Keratinocyte (primary cell): ENCODE measurements around the gene CATSPERE. TPM values are rescaled to one million over a fixed set of nuclear protein-coding genes. Genes with fewer than 3 reads are reported as not detected.

Source experiments
- DNase-seq: peaks from one replicate; pipeline ENCODE4 v3.0.0-alpha.2; 2011; ENCODE audit warnings: low read depth, missing footprints, low spot score
- FAIRE-seq: peaks from 2 replicates; lab custom pipeline; 2011; peaks lifted over from hg19 to GRCh38; lab: Jason Lieb, UNC
- H2AFZ ChIP-seq: 2 replicates; pipeline ENCODE4 v1.6.0; 2012; ENCODE audit warnings: low read length, control low read depth, inconsistent platforms; ENCODE audit not compliant: control insufficient read depth
- H3K27ac ChIP-seq: 2 replicates; pipeline ENCODE4 v1.5.1; 2011; ENCODE audit warnings: low read length; ENCODE audit not compliant: control insufficient read depth, insufficient read depth
- H3K27me3 ChIP-seq: 3 replicates; pipeline ENCODE4 v1.6.0; 2011; ENCODE audit warnings: low read length; ENCODE audit not compliant: control insufficient read depth, insufficient read depth; ENCODE audit errors: extremely low read depth
- H3K36me3 ChIP-seq, 2 experiments: 2 replicates in 1 of 2; 3 replicates in 1 of 2; pipeline ENCODE4 v1.5.1; 2011; ENCODE audit warnings: low read length in 2 of 2, mild to moderate bottlenecking in 1 of 2; ENCODE audit not compliant: control insufficient read depth in 2 of 2, insufficient read depth in 2 of 2; ENCODE audit errors: extremely low read depth in 1 of 2
- H3K4me1 ChIP-seq: 3 replicates; pipeline ENCODE4 v1.5.1; 2011; ENCODE audit warnings: low read length; ENCODE audit not compliant: control insufficient read depth, insufficient read depth; ENCODE audit errors: extremely low read depth
- H3K4me2 ChIP-seq: 3 replicates; pipeline ENCODE4 v1.6.0; 2011; ENCODE audit warnings: low read depth, low read length; ENCODE audit not compliant: control insufficient read depth, insufficient read depth; ENCODE audit errors: extremely low read depth
- H3K4me3 ChIP-seq, 3 experiments: fragments of 200-600 bp in 1 of 3; sonication (generic) in 1 of 3; 2 replicates in 2 of 3; 3 replicates in 1 of 3; pipeline ENCODE4 v1.5.1; 2011 to 2016; ENCODE audit warnings: low read length in 3 of 3, mild to moderate bottlenecking in 3 of 3, control low read depth in 2 of 3, inconsistent platforms in 1 of 3, low read depth in 1 of 3, mixed read lengths in 1 of 3, mixed run types in 1 of 3, moderate library complexity in 1 of 3; ENCODE audit not compliant: control insufficient read depth in 2 of 3, insufficient read depth in 2 of 3; ENCODE audit errors: extremely low read depth in 1 of 3
- H3K79me2 ChIP-seq: 2 replicates; pipeline ENCODE4 v1.6.0; 2012; ENCODE audit warnings: low read length; ENCODE audit not compliant: control insufficient read depth, insufficient read depth
- H3K9ac ChIP-seq: 3 replicates; pipeline ENCODE4 v1.6.0; 2011; ENCODE audit warnings: low read length; ENCODE audit not compliant: control insufficient read depth, insufficient read depth; ENCODE audit errors: extremely low read depth
- H3K9me1 ChIP-seq: 3 replicates; pipeline ENCODE4 v1.6.0; 2011; ENCODE audit warnings: low read length; ENCODE audit not compliant: control insufficient read depth, insufficient read depth; ENCODE audit errors: extremely low read depth
- H3K9me3 ChIP-seq: 2 replicates; pipeline ENCODE4 v1.5.1; 2012; ENCODE audit warnings: low read depth, low read length; ENCODE audit not compliant: control insufficient read depth
- H4K20me1 ChIP-seq: 3 replicates; pipeline ENCODE4 v1.6.0; 2011; ENCODE audit warnings: low read length; ENCODE audit not compliant: control insufficient read depth, insufficient read depth; ENCODE audit errors: extremely low read depth
- CTCF ChIP-seq, 3 experiments: IDR thresholded peaks in 1 of 3; conservative IDR thresholded peaks in 1 of 3; optimal IDR thresholded peaks in 1 of 3; 2 replicates in 2 of 3; 3 replicates in 1 of 3; pipeline versions ENCODE3 to v1.5.1; 2011; ENCODE audit warnings: low read length in 3 of 3, mild to moderate bottlenecking in 3 of 3, moderate library complexity in 2 of 3, control low read depth in 1 of 3, inconsistent platforms in 1 of 3; ENCODE audit not compliant: insufficient read depth in 2 of 3; ENCODE audit errors: extremely low read depth in 1 of 3
- EZH2 ChIP-seq: IDR thresholded peaks from one replicate; pipeline ENCODE4 v1.6.1; 2012; ENCODE audit warnings: inconsistent platforms, mild to moderate bottlenecking, low read length, moderate library complexity
- dilution Hi-C: fragments of 300-500 bp; cut with MboI; formaldehyde crosslinking; loops from one replicate; pipeline ENCODE4 v1.7.0; 2020; ENCODE audit warnings: low sequenced_read_pairs; ENCODE audit not compliant: extremely low pct_ligation_motif_present
- polyA plus RNA-seq, 5 experiments: library from polyadenylated mRNA; depleted of rRNA in 3 of 5; stranded (reverse) in 3 of 5; stranded (forward) in 1 of 5; unstranded in 1 of 5; fragments of >200 nt; gene quantifications; 1 replicate in 1 of 5; 2 replicates in 3 of 5; 3 replicates in 1 of 5; pipeline versions ENCODE4 v1.2.1 to v1.2.3, GENCODE V29; 2011 to 2012; ENCODE audit warnings: missing spikeins in 2 of 5, low read depth in 1 of 5, low replicate concordance in 1 of 5

Gene CATSPERE
- polyA plus RNA-seq, 1 donor (not counting 4 experiments of a cell fraction or from before 2014, with no cell fraction given) = 0.42 TPM

GRCh38 chr1:244437086-244437468 lies 24.0 kb upstream of the CATSPERE start:
- peaks cover 39% of the 10 kb centered on the region for H3K79me2 ChIP-seq
- H3K9me1 ChIP-seq = no peaks in the 10 kb centered on the region
- no peak for TF ChIP-seq CTCF (optimal IDR thresholded peaks at IDR 0.05 in 1 of 3, IDR thresholded peaks at IDR 0.05 in 1 of 3, conservative IDR thresholded peaks at IDR 0.05 in 1 of 3; ENCODE audit: extremely low read depth in 1 of 3, insufficient read depth in 2 of 3, low read length in 3 of 3)
- TF ChIP-seq EZH2 = no peak
- no peak overlapping the region for H2AFZ ChIP-seq
- H3K9ac ChIP-seq = no peak overlapping the region
- H4K20me1 ChIP-seq = no peaks in the 10 kb centered on the region
- H3K4me2 ChIP-seq = peak overlapping the region; percentile 51
- no peaks in the 10 kb centered on the region for H3K27me3 ChIP-seq
- peaks cover 37% of the 10 kb centered on the region for H3K4me1 ChIP-seq
- dilution Hi-C loops = no loop called here
- H3K4me3 ChIP-seq = no peak overlapping the region
- peak overlapping the region; percentile 33 for H3K27ac ChIP-seq
- H3K9me3 ChIP-seq = no peaks in the 10 kb centered on the region
- FAIRE-seq (no peak), DNase-seq (no peak)
- H3K36me3 ChIP-seq = peaks cover 2 to 9% of the 10 kb centered on the region in 2 experiments

GRCh38 chr1:244439391-244440032 lies 21.6 kb upstream of the CATSPERE start:
- no peak for DNase-seq
- H3K4me3 ChIP-seq = no peak overlapping the region

More at GRCh38 chr1:244439391-244440032, 21.6 kb upstream of the CATSPERE start:
- H3K27ac ChIP-seq = no peak overlapping the region
- H3K27me3 ChIP-seq = no peaks in the 10 kb centered on the region
- no peak overlapping the region for H2AFZ ChIP-seq
- peaks cover 57% of the 10 kb centered on the region for H3K79me2 ChIP-seq
- peak; percentile 20 for FAIRE-seq
- dilution Hi-C loops = no loop called here
- H3K36me3 ChIP-seq = peaks cover 2 to 6% of the 10 kb centered on the region in 2 experiments
- no peaks in the 10 kb centered on the region for H4K20me1 ChIP-seq
- no peak overlapping the region for H3K4me2 ChIP-seq
- peaks cover 37% of the 10 kb centered on the region for H3K4me1 ChIP-seq
- H3K9me3 ChIP-seq = no peaks in the 10 kb centered on the region
- no peak overlapping the region for H3K9ac ChIP-seq
- H3K9me1 ChIP-seq = no peaks in the 10 kb centered on the region
- TF ChIP-seq EZH2 (no peak), CTCF (optimal IDR thresholded peaks at IDR 0.05 in 1 of 3, IDR thresholded peaks at IDR 0.05 in 1 of 3, conservative IDR thresholded peaks at IDR 0.05 in 1 of 3; ENCODE audit: extremely low read depth in 1 of 3, insufficient read depth in 2 of 3, low read length in 3 of 3) (no peak)
